Activated CD8-positive, alpha-beta memory T cell treated with anti-CD3 and anti-CD28 coated beads, Interleukin-2, amount 50 U/mL, for 24 hours (primary cell): Measurements from ENCODE around the gene TRABD2B.

ENCODE experiments used
- DNase-seq: peaks from one replicate; pipeline ENCODE4 v3.0.0-alpha.2; 2020; ENCODE audit errors: extremely low read depth

Gene TRABD2B

DNA sequence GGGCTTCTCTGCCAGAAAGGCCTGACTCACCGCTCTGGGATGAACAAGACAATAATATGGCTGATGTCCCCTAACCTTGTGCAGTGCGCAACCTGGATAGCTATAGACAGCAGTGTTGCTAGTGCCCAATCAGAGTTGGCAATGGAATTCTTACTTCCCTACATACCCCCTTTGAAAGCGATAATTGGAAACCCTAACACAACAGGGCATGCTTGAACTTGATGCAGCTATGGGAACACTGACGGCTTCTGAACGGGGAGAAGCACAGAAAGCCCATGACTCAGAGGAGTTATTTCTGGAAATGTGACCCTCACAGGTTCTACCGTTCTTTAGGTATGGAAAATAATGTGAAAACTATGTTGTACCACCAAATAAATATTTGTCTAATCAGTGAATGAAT is 200.6 kb downstream of the TRABD2B start:
- DNase-seq: no peak

GRCh38 chr1:47795102-47795501 is 202.1 kb downstream of the TRABD2B start:
- DNase-seq: no peak

- no peak for DNase-seq
These were observed 202.7 kb downstream of the TRABD2B start for GRCh38 chr1:47794530-47794929.

DNA sequence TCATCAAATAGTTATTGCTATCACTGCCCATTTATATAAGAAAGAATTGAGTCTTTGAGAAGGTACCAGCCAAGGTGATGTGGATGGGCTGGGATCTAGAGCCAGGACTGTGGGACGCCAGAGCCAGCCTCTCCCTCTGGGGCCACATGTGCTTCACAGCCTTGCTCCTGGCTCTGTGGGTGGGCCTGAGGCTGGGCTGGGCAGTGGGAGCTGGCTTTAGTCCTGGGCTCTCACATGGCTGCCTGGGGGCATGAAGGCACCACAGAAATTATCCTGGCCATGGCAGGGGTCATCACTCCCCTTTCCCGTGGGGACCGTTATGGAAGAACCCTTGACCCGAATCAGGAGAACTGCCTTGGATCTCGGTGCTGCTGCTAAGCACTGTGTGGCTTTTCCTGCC is 203.1 kb downstream of the TRABD2B start:
- DNase-seq: no peak

DNA sequence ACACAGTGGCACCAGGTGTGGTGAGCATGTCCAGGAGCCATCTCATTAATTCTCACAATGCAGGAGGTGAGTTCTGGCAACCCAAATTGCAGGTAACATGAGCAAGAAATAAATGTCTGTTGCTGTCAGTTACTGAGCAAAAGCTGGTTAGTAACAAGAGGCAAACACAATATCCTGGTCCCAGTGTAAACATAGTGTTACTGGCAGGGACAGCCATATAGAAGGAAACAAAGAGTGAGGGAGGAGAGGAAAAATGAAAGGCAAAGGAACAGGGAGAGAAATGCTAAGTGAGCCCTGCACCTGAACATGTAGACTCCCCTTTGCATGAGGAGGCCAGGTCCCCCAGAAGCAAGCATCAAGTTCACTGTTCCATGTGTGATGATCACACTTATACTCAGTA is 203.6 kb downstream of the TRABD2B start:
- no peak for DNase-seq

GRCh38 chr1:47792779-47793178 is 204.4 kb downstream of the TRABD2B start:
- DNase-seq: no peak

- no peak for DNase-seq
These were observed 205.1 kb downstream of the TRABD2B start for GRCh38 chr1:47791879-47792608.

- DNase-seq: no peak
These were observed 208.4 kb downstream of the TRABD2B start for GRCh38 chr1:47788761-47789160.

GRCh38 chr1:47787560-47787959 is 209.6 kb downstream of the TRABD2B start:
- no peak for DNase-seq

DNA sequence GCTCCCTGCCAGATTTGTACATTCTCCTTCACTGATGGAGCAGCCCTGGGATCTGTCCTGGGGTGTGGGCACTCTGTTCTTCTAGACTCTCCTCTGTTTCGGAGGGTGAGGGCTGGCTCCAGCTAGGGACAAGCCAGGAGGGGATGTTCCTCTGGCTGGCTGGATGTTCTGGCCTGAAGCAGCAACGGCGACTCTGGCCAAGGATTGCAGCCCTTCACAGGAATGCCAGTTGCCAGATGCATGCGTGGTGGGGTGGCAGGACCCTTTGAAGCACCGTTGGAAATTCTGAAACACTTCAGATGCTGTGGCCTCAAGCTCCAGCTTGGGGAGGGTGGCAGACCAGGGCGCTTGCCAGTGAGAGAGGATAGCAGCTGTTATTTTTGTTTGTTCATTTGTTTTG is 210.9 kb downstream of the TRABD2B start:
- DNase-seq: no peak

DNA sequence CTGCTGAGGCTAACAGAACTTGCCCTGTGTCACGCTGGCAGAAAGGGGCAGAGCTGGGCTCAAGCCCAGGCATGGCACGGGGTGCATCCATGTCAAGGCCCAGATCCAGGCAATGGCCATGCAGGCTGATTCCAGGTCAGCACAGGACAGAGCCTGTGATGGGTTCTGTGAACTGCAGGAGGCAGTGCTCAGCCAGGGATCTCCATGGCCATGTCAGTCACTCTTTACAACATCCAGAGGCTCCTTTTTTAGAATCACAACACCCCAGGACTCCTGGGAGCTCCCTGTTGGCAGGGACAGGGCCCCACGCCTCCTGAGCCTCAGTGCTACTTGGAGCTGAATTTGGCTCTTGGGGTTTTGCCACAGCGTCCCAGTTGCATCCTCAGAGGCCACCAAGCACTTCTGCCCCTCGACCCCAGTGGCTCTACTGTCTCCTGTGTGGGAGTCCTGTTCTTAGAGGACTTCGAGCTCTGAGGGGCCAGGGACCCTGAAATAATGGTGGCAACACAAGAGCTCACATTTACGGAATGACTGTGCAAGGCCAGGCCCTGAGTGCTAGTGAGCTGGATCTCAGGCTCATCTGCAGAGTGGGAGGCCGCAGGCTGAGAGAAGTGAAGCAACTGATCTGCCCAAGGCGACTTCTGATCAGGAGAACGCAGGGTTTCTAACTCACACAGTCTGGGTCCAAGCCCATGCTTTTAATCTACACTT is 211.5 kb downstream of the TRABD2B start:
- DNase-seq: no peak

DNA sequence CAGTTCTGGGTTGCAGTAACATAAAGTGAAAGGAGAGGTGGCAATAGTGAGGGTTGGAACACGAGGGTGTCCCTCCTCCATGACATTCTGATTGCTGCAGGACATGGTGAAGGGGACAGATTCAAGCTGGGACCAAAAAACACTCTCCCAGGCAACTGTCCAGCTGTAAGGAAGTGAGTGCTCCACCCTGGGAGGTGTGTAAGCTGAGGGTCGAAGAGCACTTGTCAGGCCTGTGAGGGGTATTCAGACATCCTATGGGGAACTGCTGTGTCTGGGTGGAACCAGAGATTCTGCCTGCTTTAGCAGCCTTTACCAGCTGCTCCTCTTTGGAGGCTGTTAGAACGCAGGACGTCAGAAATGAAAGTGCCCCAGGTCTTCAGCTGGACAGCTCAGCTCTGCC is 212.1 kb downstream of the TRABD2B start:
- no peak for DNase-seq

GRCh38 chr1:47784497-47784822 is 212.7 kb downstream of the TRABD2B start:
- no peak for DNase-seq

DNA sequence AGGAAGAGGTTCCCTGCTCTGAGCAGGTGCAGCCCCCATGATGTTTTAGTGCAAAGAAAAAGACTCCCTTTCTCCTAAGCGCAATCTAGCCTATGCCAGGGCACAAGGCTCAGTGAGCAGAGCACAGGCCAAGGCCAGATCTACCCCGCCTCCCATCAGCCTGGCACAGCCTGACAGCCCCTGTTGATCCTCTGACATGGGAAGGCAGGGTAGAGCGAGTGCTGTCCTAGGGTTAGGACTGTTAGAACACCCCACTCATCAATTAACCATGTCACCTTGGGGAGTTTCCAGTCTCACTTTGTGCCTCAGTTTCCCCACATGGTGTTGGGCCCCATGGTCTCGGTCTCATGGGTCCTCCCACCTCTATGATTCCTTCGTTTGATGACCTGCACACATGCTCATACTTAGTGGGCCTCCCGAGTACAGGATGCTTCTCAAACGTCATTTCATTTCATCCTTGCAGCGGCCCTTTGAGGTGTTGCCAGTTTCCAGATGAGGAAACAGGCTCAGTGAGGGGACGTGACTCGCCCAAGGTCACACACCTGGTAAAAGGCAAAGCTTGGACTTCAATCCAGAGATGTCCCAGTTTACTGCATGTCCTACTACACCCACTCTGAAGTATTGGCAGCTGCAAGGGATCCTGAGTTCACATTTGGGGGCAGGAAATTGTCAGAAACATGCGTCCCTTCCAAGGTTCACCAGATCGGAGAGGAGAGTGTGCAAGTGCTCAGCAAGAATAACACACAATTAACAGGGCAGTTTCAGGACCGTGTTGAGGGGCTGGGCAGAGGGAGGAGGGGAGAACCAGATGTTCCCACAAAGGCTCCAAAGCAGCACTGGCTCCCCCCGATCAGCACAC is 213.3 kb downstream of the TRABD2B start:
- DNase-seq: no peak

DNA sequence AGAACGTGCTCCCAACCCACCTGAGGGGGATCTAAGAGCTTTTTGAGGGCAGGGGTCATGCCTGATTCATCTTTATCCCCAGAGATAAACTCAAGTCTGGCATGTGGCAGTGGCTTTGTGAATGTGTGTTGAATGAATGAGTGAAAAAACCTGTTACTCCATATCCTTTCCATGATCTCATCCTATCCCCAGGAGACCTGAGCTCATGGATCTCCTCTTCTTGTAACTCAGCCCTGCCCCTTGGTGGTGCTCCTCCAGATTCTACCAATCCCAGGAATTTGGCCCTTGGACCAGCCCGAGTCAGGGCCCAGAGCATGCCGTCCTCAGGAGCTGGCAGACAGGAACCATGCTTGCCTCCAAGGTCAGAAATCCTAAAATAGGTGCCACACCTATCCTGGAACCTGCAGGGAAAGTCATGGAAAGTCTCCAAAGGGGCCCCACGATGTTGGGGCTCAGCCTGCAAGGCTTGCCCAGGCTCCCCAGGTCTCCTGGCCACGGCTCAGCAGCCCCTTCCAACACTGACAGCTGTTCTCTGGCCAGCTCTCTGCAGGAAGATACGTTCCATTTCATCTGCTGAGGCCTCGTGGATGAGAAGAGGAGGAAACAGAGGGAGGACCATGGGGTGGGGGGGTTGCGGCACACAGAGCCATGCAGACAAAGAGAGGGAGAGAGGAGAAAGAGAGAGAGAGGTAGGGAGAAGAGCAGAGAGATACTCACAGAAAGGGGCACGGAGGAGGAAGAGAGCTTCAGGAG is 214.6 kb downstream of the TRABD2B start:
- DNase-seq: no peak

DNA sequence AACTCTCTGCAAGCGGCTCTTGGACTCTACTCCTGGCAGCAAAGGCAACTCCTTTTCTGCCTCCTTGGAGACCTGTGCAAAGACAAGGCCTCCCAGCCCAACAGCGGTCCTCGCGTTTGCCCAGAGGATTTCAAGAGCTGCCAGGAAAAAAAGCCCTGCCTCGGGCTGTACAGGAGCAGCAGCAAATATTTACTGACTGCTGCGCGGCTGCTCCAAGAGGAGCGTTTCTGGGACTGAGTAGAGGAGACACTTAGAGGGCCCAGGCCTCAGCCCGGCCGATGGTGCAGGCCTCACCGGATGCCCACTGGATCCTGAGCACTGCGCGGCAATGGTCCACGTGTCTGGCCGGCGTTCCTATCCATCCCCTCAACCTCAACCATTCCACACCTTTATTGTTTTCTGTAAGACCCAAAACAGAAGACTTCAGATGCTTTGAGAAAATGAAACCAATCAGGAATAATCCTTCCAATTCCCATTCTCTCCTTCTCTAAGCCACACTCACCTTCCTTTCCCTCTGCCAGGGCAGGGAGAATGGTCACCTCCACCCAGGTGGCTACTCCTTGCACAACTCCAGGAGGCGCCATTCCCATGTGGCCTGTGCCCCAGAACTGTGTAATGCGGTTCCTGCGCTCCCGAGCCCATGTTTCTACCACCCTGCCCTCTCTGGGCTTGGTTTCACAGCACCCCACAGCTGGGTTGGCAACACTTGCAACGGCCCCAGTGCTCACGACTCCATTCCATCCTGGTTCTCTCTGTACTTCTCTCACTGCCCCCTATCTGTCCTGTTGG is 215.8 kb downstream of the TRABD2B start:
- DNase-seq: no peak

DNA sequence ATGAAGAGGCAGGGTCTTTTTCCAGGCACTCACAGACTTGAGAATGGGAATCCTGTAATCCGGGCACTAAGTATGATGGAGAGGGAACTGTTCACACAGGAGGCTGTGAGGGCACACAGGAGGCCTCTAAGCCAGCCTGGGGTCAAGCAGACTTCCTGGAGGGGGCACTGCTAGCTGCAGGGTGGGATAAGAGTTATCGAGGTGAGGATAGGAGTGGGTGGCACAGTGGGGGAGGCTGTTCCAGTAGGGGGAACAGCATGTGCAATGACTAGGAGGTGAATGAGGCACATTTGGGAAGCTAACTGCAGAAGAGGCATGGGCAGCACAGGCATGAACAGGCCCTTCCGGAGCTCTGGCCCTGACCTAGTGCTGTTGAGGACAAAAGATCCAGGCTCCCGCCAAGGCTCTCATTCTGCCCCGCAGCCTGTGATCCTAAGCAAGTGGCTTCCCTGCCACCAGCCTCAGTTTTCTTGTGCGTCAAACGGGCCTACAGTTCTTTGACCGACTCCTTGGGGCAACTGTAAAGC is 216.7 kb downstream of the TRABD2B start:
- no peak for DNase-seq

GRCh38 chr1:47779613-47780012 is 217.6 kb downstream of the TRABD2B start:
- DNase-seq: no peak

- no peak for DNase-seq
These were observed 218.9 kb downstream of the TRABD2B start for GRCh38 chr1:47778280-47778679.

DNA sequence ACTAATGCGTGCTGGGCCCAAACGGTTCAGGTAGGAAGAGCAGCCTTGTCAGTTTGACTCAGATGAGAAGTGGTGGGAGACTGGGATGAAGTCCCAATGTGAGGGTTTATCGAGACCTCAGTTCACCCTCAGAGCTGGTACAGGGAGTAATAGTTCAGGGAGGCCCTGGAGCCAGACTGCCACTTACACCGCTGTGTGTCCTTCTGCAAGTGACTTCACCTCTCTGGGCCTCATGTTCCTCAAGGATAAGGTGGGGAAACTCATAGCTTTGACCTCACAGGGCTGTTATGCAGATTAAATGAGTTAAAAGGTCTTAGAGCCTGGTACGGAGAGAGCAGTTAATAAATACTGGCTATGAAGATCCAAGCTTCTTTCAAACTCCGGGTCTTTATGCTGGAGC is 219.9 kb downstream of the TRABD2B start:
- DNase-seq: no peak

GRCh38 chr1:47776667-47777131 is 220.5 kb downstream of the TRABD2B start:
- no peak for DNase-seq
